Epidermal melanocyte (primary cell): ENCODE measurements around the gene ZNFX1.
"Not testable (repeated sequence)": the region's sequence is repeated elsewhere in the genome, so short reads cannot be mapped to it uniquely, and the experiment has no call there.

Experiments
- DNase-seq: peaks from one replicate; pipeline ENCODE4 v3.0.0; 2011; ENCODE audit warnings: low spot score; ENCODE audit not compliant: insufficient read length

The ZNFX1 gene

GRCh38 chr20:49214571-49214970 lies 63.3 kb downstream of the ZNFX1 start:
- DNase-seq: no peak

- no peak for DNase-seq
These were observed 67.1 kb downstream of the ZNFX1 start for GRCh38 chr20:49210757-49211110.

GRCh38 chr20:49210101-49210756 lies 67.6 kb downstream of the ZNFX1 start:
- no peak for DNase-seq

- no peak for DNase-seq
These were observed 70.8 kb downstream of the ZNFX1 start for GRCh38 chr20:49207076-49207475.

- DNase-seq: no peak
These were observed 74.1 kb downstream of the ZNFX1 start for GRCh38 chr20:49203746-49204145.

- DNase-seq: no peak
These were observed 74.8 kb downstream of the ZNFX1 start for GRCh38 chr20:49203011-49203410.

- DNase-seq: no peak
These were observed 78.0 kb downstream of the ZNFX1 start for GRCh38 chr20:49199729-49200293.

GRCh38 chr20:49192944-49193518 lies 84.8 kb downstream of the ZNFX1 start:
- DNase-seq: not testable (repeated sequence)
